ENCODE measurements around the gene CENPO. TPM values are rescaled to one million over a fixed set of nuclear protein-coding genes. Genes with fewer than 3 reads are reported as not detected.

CENPO gene
- total and polyA plus RNA-seq, 9 donors, result 11.7 to 22.2 (median 17.7) TPM

DNA sequence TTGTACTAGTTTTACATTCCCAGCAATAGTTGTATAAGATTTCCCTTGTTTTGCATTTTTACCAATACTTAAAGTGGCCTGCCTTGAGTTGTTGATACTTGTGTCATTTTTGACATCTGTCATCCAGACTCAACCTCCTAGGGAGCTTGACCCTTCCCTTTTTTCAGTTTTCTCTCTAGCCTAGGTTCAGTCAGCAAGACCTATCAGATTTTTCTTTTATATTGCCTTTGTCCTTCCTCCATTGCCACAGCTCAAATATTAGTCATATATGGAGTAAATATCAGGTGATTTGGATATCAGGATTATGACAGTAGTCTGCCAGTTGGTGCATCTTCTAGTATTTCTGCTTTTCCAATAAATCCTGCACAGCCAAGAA, 13.4 kb downstream of the CENPO start:
- no peaks in the 10 kb centered on the region for H3K4me1 ChIP-seq (ENCODE audit: control insufficient read depth, insufficient read depth, low read length)
- H3K9me3 ChIP-seq (replicated peaks; ENCODE audit: control insufficient read depth, low read depth, low read length), result peaks cover 2% of the 10 kb centered on the region
- DNase-seq, result no peak
- H3K4me3 ChIP-seq (ENCODE audit: low read length), result no peak overlapping the region
- no peak overlapping the region for H3K27ac ChIP-seq (ENCODE audit: low read length)
- H3K27me3 ChIP-seq (ENCODE audit: control insufficient read depth, insufficient read depth, low read length), result no peaks in the 10 kb centered on the region
- peaks cover 4% of the 10 kb centered on the region for H3K36me3 ChIP-seq (ENCODE audit: control insufficient read depth, insufficient read depth, low read length)

DNA sequence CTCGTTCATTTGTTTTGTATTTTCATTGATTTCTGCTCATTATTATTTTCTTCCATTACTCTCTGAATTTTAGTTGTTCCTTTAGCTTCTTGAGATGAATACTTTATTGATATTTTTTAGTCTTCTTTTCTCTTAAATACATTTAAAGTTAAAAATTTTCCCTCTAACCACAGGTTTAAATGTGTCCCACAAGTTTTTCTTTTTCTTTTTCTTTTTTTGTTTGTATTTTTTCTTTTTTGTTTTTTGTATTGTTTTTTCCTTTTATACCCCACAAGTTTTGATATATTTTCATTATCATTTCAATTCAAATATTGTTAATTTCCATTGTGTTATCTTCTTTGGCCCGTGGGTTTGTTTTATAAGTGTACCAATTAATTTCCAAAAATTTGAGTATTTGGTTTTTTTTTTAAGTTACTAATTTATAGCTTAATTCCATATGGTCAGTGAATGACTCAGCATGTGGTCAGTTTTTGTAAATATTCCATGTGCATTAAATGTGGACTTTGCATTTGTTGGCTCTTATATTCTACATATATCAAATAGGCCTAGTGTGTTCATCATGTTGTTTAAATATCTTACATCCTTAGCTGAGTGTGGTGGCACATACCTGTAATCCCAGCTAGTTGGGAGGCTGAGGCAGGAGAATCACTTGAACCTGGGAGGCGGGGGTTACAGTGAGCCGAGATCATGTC, 16.2 kb downstream of the CENPO start:
- Histone ChIP-seq H3K4me1 (ENCODE audit: control insufficient read depth, insufficient read depth, low read length) (peaks cover 7% of the 10 kb centered on the region), H3K36me3 (ENCODE audit: control insufficient read depth, insufficient read depth, low read length) (peaks cover 5% of the 10 kb centered on the region), H3K4me3 (ENCODE audit: low read length) (no peak overlapping the region), H3K27me3 (ENCODE audit: control insufficient read depth, insufficient read depth, low read length) (no peaks in the 10 kb centered on the region), H3K9me3 (replicated peaks; ENCODE audit: control insufficient read depth, low read depth, low read length) (peaks cover 2% of the 10 kb centered on the region), H3K27ac (ENCODE audit: low read length) (no peak overlapping the region)
- no CpG with 5 or more reads among the region's 4 CpGs for WGBS (ENCODE audit: insufficient coverage)
- no peak for DNase-seq

- no peak overlapping the region for H3K4me3 ChIP-seq (ENCODE audit: low read length)
- no peaks in the 10 kb centered on the region for H3K9me3 ChIP-seq (replicated peaks; ENCODE audit: control insufficient read depth, low read depth, low read length)
- no peaks in the 10 kb centered on the region for H3K27me3 ChIP-seq (ENCODE audit: control insufficient read depth, insufficient read depth, low read length)
- peak; percentile 44 for DNase-seq
- WGBS (ENCODE audit: insufficient coverage), result 88% methylated on average over 4 of the region's 4 CpGs
- peaks cover 26% of the 10 kb centered on the region for H3K36me3 ChIP-seq (ENCODE audit: control insufficient read depth, insufficient read depth, low read length)
- peak overlapping the region; percentile 53 for H3K27ac ChIP-seq (ENCODE audit: low read length)
- H3K4me1 ChIP-seq (ENCODE audit: control insufficient read depth, insufficient read depth, low read length), result peaks cover 10% of the 10 kb centered on the region
Observed at GRCh38 chr2:24813691-24814137, 20.5 kb downstream of the CENPO start.

- no CpG with 5 or more reads among the region's 4 CpGs for WGBS (ENCODE audit: insufficient coverage)
- peak; percentile 49 for DNase-seq
- peaks cover 10% of the 10 kb centered on the region for H3K4me1 ChIP-seq (ENCODE audit: control insufficient read depth, insufficient read depth, low read length)
- H3K9me3 ChIP-seq (replicated peaks; ENCODE audit: control insufficient read depth, low read depth, low read length), result no peaks in the 10 kb centered on the region
- peak overlapping the region; percentile 53 for H3K27ac ChIP-seq (ENCODE audit: low read length)
- no peak overlapping the region for H3K4me3 ChIP-seq (ENCODE audit: low read length)
- peaks cover 34% of the 10 kb centered on the region for H3K36me3 ChIP-seq (ENCODE audit: control insufficient read depth, insufficient read depth, low read length)
- H3K27me3 ChIP-seq (ENCODE audit: control insufficient read depth, insufficient read depth, low read length), result no peaks in the 10 kb centered on the region
Observed at GRCh38 chr2:24814516-24814915, 21.3 kb downstream of the CENPO start.

GRCh38 chr2:24815171-24815570, 21.9 kb downstream of the CENPO start:
- H3K4me3 ChIP-seq (ENCODE audit: low read length), result no peak overlapping the region
- DNase-seq, result no peak
- WGBS (ENCODE audit: insufficient coverage), result no CpG with 5 or more reads among the region's 4 CpGs

GRCh38 chr2:24816404-24816803, 23.2 kb downstream of the CENPO start:
- H3K4me1 ChIP-seq (ENCODE audit: control insufficient read depth, insufficient read depth, low read length), result peaks cover 18% of the 10 kb centered on the region
- DNase-seq, result no peak
- H3K27me3 ChIP-seq (ENCODE audit: control insufficient read depth, insufficient read depth, low read length), result no peaks in the 10 kb centered on the region
- H3K9me3 ChIP-seq (replicated peaks; ENCODE audit: control insufficient read depth, low read depth, low read length), result no peaks in the 10 kb centered on the region
- H3K4me3 ChIP-seq (ENCODE audit: low read length), result no peak overlapping the region
- H3K36me3 ChIP-seq (ENCODE audit: control insufficient read depth, insufficient read depth, low read length), result peaks cover 51% of the 10 kb centered on the region
- WGBS (ENCODE audit: insufficient coverage), result 89% methylated on average over 4 of the region's 6 CpGs
- no peak overlapping the region for H3K27ac ChIP-seq (ENCODE audit: low read length)

More at GRCh38 chr2:24815171-24815570, 21.9 kb downstream of the CENPO start:
- Histone ChIP-seq H3K4me1 (ENCODE audit: control insufficient read depth, insufficient read depth, low read length) (peaks cover 10% of the 10 kb centered on the region), H3K27me3 (ENCODE audit: control insufficient read depth, insufficient read depth, low read length) (no peaks in the 10 kb centered on the region), H3K36me3 (ENCODE audit: control insufficient read depth, insufficient read depth, low read length) (peaks cover 39% of the 10 kb centered on the region), H3K9me3 (replicated peaks; ENCODE audit: control insufficient read depth, low read depth, low read length) (no peaks in the 10 kb centered on the region), H3K27ac (ENCODE audit: low read length) (peak overlapping the region; percentile 7)

DNA sequence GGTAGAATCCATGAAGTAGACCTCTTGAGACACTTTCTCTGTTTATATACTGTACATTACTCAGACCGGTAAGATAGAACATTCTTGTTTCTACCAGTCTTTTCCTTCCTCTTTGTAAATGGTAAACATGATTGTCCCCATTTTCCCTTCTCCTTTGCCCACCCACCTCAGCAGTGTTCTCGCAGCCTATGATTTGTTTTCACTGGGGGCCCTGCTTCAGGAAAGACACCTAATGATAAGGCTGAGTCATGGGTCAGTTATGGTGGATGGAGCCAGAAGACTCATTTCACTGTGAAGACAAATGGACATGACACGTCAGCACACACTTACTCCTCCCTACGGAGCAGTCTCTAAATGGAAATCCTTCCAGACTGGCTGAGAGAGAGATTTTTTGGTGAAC, 23.7 kb downstream of the CENPO start:
- peaks cover 55% of the 10 kb centered on the region for H3K36me3 ChIP-seq (ENCODE audit: control insufficient read depth, insufficient read depth, low read length)
- no peak overlapping the region for H3K27ac ChIP-seq (ENCODE audit: low read length)
- 80% methylated on average over 1 of the region's 4 CpGs for WGBS (ENCODE audit: insufficient coverage)
- no peak for DNase-seq
- no peak overlapping the region for H3K4me3 ChIP-seq (ENCODE audit: low read length)
- peaks cover 19% of the 10 kb centered on the region for H3K4me1 ChIP-seq (ENCODE audit: control insufficient read depth, insufficient read depth, low read length)
- no peaks in the 10 kb centered on the region for H3K9me3 ChIP-seq (replicated peaks; ENCODE audit: control insufficient read depth, low read depth, low read length)
- no peaks in the 10 kb centered on the region for H3K27me3 ChIP-seq (ENCODE audit: control insufficient read depth, insufficient read depth, low read length)

GRCh38 chr2:24818721-24819167, 25.5 kb downstream of the CENPO start:
- Histone ChIP-seq H3K9me3 (replicated peaks; ENCODE audit: control insufficient read depth, low read depth, low read length) (no peaks in the 10 kb centered on the region), H3K36me3 (ENCODE audit: control insufficient read depth, insufficient read depth, low read length) (peaks cover 68% of the 10 kb centered on the region), H3K4me3 (ENCODE audit: low read length) (no peak overlapping the region), H3K27me3 (ENCODE audit: control insufficient read depth, insufficient read depth, low read length) (no peaks in the 10 kb centered on the region), H3K4me1 (ENCODE audit: control insufficient read depth, insufficient read depth, low read length) (peaks cover 16% of the 10 kb centered on the region), H3K27ac (ENCODE audit: low read length) (no peak overlapping the region)
- 62% methylated on average over 9 of the region's 9 CpGs for WGBS (ENCODE audit: insufficient coverage)
- DNase-seq, result no peak

DNA sequence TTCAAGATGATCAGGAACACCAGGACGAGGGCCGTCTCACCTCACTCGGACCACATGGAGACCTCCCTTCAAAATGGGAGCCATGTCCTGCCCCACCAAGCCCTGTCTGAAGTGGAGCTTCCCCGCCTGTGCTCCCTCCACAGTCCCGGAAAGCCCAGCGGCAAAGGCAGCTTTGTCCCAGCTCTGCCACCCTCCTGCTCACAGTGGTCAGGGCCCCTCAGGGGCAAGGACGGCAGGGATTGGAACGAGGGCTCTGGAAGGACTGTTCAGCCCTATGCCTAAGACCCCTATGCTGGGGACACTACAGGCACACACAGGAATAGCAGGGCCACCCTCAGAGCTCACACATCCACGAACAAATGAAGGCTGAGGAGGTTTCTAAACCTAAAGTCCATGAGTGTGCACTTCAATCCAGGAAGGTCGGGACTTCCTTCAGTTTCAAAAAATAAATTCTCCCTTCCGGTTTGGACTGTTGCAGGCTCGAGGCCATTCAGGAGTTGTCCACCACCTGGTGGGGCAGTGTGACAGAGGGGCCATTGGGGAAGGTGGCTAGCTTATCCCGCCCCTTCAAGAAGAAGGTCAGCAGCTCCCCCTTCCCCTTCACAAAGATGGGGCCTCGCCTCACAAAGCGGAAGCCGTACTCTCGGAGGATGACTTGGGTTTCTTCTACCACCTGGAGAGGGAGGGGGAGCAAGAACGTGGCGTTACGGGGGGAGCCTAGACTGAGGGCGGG, 26.4 kb downstream of the CENPO start:
- peaks cover 12% of the 10 kb centered on the region for H3K4me1 ChIP-seq (ENCODE audit: control insufficient read depth, insufficient read depth, low read length)

DNA sequence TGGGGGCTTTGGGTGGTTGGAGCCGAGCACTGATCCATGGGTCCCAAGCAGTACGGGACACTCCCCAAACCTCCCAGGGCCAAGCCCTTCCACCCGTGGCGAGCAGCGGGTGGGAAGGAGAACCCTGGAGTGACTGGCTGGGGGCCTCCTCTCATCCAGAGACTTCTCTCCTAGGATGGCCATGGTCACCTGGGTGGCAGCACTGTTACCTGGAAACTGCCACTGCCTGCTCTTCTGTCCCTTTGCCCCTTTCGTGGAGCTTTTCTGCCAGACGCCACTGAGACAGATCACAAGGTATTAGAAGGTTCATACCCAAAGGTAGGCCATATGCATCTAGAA, 26.9 kb downstream of the CENPO start:
- H3K27me3 ChIP-seq (ENCODE audit: control insufficient read depth, insufficient read depth, low read length), result no peaks in the 10 kb centered on the region
- H3K9me3 ChIP-seq (replicated peaks; ENCODE audit: control insufficient read depth, low read depth, low read length), result no peaks in the 10 kb centered on the region
- 83% methylated on average over 5 of the region's 7 CpGs for WGBS (ENCODE audit: insufficient coverage)
- DNase-seq, result no peak
- peaks cover 9% of the 10 kb centered on the region for H3K4me1 ChIP-seq (ENCODE audit: control insufficient read depth, insufficient read depth, low read length)
- H3K36me3 ChIP-seq (ENCODE audit: control insufficient read depth, insufficient read depth, low read length), result peaks cover 74% of the 10 kb centered on the region
- no peak overlapping the region for H3K4me3 ChIP-seq (ENCODE audit: low read length)
- H3K27ac ChIP-seq (ENCODE audit: low read length), result no peak overlapping the region

More for the DNA sequence above, 26.4 kb downstream of the CENPO start:
- no peaks in the 10 kb centered on the region for H3K9me3 ChIP-seq (replicated peaks; ENCODE audit: control insufficient read depth, low read depth, low read length)
- no peak for DNase-seq
- no peak overlapping the region for H3K27ac ChIP-seq (ENCODE audit: low read length)
- H3K27me3 ChIP-seq (ENCODE audit: control insufficient read depth, insufficient read depth, low read length), result no peaks in the 10 kb centered on the region
- peaks cover 70% of the 10 kb centered on the region for H3K36me3 ChIP-seq (ENCODE audit: control insufficient read depth, insufficient read depth, low read length)
- WGBS (ENCODE audit: insufficient coverage), result 78% methylated on average over 8 of the region's 21 CpGs
- H3K4me3 ChIP-seq (ENCODE audit: low read length), result no peak overlapping the region

All from muscle of leg (tissue), 11 donors.